ENCODE results near the gene RPL22. TPM values are rescaled to one million over a fixed set of nuclear protein-coding genes. Genes with fewer than 3 reads are reported as not detected.

Gene RPL22
- total RNA-seq, 1 experiment from 2014 or later, result 456 TPM

- no peak overlapping the region for H3K27ac ChIP-seq (ENCODE audit: low read depth, low read length)
- ChIA-PET RAD21 (ENCODE audit: low non-redundant PET in 1 of 2, low total read pairs in 2 of 2, uncharacterized antibody in 2 of 2, unreplicated experiment in 2 of 2) (no interaction called here), POLR2A (no interaction called here), CTCF (no interaction called here)
- no peak overlapping the region for H3K4me3 ChIP-seq (replicated peaks in 1 of 2; ENCODE audit: low read depth in 1 of 2, low read length in 2 of 2)
- no peaks in the 10 kb centered on the region for H3K27me3 ChIP-seq (ENCODE audit: insufficient read depth, low read length)
- H2AFZ ChIP-seq (ENCODE audit: low read depth, low read length, poor library complexity, severe bottlenecking), result no peak overlapping the region
- H3K9me2 ChIP-seq (ENCODE audit: insufficient read depth), result no peaks in the 10 kb centered on the region
- no peaks in the 10 kb centered on the region for H3K36me3 ChIP-seq (ENCODE audit: control insufficient read depth in 1 of 2, insufficient read depth in 2 of 2, low read length in 2 of 2)
- H3K9ac ChIP-seq (ENCODE audit: low read length), result no peak overlapping the region
- intact Hi-C loops (cut with micrococcal nuclease), result no loop called here
- TF ChIP-seq EZH2 (IDR thresholded peaks at IDR 0.05) (no peak), ATF3 (IDR thresholded peaks at IDR 0.05) (no peak), CEBPB (IDR thresholded peaks at IDR 0.05; ENCODE audit: low read depth) (no peak), ZNF274 (IDR thresholded peaks at IDR 0.05; ENCODE audit: low read depth, low read length) (no peak), TCF7L2 (IDR thresholded peaks at IDR 0.05; ENCODE audit: borderline replicate concordance, extremely low read depth, insufficient read depth, insufficient read length) (no peak), RAD21 (IDR thresholded peaks at IDR 0.05; ENCODE audit: low read depth) (no peak), CBX3 (IDR thresholded peaks at IDR 0.05; ENCODE audit: low read depth) (no peak), YY1 (IDR thresholded peaks at IDR 0.05; ENCODE audit: extremely low read depth, insufficient replicate concordance, low read depth, low read length) (no peak), POLR2AphosphoS5 (IDR thresholded peaks at IDR 0.05; ENCODE audit: low read depth, low read length) (no peak), ZFX (IDR thresholded peaks at IDR 0.05) (no peak), EZH2phosphoT487 (IDR thresholded peaks at IDR 0.05; ENCODE audit: borderline replicate concordance) (no peak), SIN3A (IDR thresholded peaks at IDR 0.05; ENCODE audit: low read depth) (no peak), CTCF (IDR thresholded peaks at IDR 0.05 in 2 of 3, conservative IDR thresholded peaks at IDR 0.05 in 1 of 3; ENCODE audit: borderline replicate concordance in 1 of 3, insufficient read depth in 1 of 3, low read depth in 2 of 3, low read length in 2 of 3) (no peak), REST (IDR thresholded peaks at IDR 0.05; ENCODE audit: low read depth) (no peak), ELF1 (IDR thresholded peaks at IDR 0.05; ENCODE audit: borderline replicate concordance, low read depth) (no peak), JUND (IDR thresholded peaks at IDR 0.05) (no peak), SRF (IDR thresholded peaks at IDR 0.05; ENCODE audit: low read depth) (no peak)
- ATAC-seq, result no peak
- no peaks in the 10 kb centered on the region for H3K9me3 ChIP-seq (ENCODE audit: control insufficient read depth in 1 of 2, insufficient read depth in 1 of 2, low read depth in 1 of 2, low read length in 2 of 2)
- no peaks in the 10 kb centered on the region for H4K20me1 ChIP-seq (ENCODE audit: insufficient read depth)
- no TSS peak for BruUV-seq (replicated peaks)
- H3K79me2 ChIP-seq (ENCODE audit: insufficient read depth, low read length), result no peaks in the 10 kb centered on the region
- no peak for DNase-seq (ENCODE audit: low read depth, low spot score)
- no peaks in the 10 kb centered on the region for H3K4me1 ChIP-seq (ENCODE audit: control insufficient read depth in 1 of 2, insufficient read depth in 2 of 2, low read length in 2 of 2)
- no peak overlapping the region for H3K4me2 ChIP-seq (ENCODE audit: low read length)
These were observed 33.2 kb downstream of the RPL22 start for GRCh38 chr1:6166221-6166620.
